GM21447 (cell line): Measurements from ENCODE around the gene P2RX6.
"Not testable (repeated sequence)": the region's sequence is repeated elsewhere in the genome, so short reads cannot be mapped to it uniquely, and the experiment has no call there.

Source experiments
- ATAC-seq: cut with Tn5 transposase; IDR thresholded peaks from one replicate; pipeline ENCODE4 v1.9.1; 2021; ENCODE audit not compliant: unreplicated experiment

Gene P2RX6

GRCh38 chr22:21071796-21072195 lies 56.8 kb downstream of the P2RX6 start:
- ATAC-seq = not testable (repeated sequence)

- ATAC-seq = no peak
Measured at GRCh38 chr22:21073023-21073422, 58.1 kb downstream of the P2RX6 start.

DNA sequence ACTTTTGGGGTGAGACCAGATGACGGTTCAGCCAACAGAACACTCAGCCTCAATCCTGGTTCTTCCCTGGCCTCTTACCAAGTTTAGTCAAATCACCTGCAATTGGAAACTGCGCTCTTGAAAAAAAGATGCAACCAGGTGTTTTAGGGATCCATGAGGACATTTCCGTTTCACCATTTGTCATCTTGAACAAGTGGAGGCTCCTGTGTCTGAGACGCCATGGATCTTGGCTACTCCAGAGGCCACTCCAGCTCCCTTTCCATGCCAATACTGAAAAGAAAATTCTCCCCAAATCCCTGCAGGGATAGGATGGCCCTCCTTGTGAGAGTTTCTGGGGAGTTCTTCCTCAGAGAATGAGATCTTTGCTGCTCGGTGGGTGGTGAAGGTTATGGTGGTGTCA lies 58.5 kb downstream of the P2RX6 start:
- no peak for ATAC-seq

GRCh38 chr22:21074102-21074715 lies 59.2 kb downstream of the P2RX6 start:
- ATAC-seq = no peak

GRCh38 chr22:21075516-21076138 lies 60.7 kb downstream of the P2RX6 start:
- ATAC-seq = no peak

DNA sequence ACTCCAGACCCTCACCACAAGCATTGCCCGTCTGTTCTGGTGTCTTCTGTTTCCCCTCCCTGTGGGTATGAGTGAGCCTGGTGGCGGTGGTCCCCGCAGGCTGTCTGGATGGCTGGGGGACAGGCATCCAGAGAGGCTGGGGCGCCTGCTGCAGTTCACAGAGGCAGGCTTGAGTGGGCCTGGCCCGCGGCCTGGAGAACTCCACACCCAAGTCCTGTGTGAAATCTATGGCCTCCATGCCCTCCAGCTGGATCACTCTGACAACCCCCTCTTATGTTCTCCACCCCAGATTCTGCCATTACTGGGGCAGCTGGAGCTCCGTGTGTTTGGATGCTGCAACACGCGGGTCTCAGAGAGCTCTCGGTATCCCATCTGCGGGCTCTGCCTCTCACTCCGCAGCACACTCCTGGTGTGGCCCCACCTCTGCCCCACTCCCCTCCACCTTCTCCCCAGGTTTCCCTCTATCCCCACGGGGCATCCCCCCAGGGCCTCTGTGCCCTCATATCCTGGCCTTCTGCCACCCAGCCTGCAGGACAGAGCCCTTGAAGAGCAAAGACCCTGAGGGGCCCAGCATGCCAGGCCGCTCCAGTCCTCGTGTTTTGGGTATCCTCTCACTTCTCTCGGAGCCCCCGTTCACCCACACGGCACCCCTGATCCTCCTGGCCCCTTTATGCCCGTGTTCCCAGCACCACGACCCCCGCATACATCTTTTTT lies 62.1 kb downstream of the P2RX6 start:
- no peak for ATAC-seq
